ENCODE measurements around the gene RAB13.

GRCh38 chr1:153973071-153973470 is 13.1 kb downstream of the RAB13 start:
- TF ChIP-seq EZH2 (optimal IDR thresholded peaks at IDR 0.05; ENCODE audit: low read depth, low read length) (no peak), CTCF (IDR thresholded peaks at IDR 0.05; ENCODE audit: low read length) (no peak)
